Peyer's patch (tissue), 4 donors: ENCODE results near the gene P2RX6.

ENCODE experiments used
- POLR2A ChIP-seq, 2 donors: fragments of 450-650 bp; IDR thresholded peaks; one replicate each; pipeline ENCODE4 v1.5.1; 2017; ENCODE audit warnings: antibody characterized with exemption in 2 of 2, mild to moderate bottlenecking in 2 of 2, moderate library complexity in 2 of 2
- TF ChIP-seq, protein P1 (sequence below), 6 experiments: fragments of 450-650 bp in 4 of 6; fragments of 200-600 bp in 2 of 6; sonication (generic) in 1 of 6; IDR thresholded peaks; one replicate each; pipeline ENCODE4 v1.5.1; 2017 to 2019; ENCODE audit warnings: antibody characterized with exemption in 6 of 6, mild to moderate bottlenecking in 3 of 6, moderate library complexity in 1 of 6

DNA sequence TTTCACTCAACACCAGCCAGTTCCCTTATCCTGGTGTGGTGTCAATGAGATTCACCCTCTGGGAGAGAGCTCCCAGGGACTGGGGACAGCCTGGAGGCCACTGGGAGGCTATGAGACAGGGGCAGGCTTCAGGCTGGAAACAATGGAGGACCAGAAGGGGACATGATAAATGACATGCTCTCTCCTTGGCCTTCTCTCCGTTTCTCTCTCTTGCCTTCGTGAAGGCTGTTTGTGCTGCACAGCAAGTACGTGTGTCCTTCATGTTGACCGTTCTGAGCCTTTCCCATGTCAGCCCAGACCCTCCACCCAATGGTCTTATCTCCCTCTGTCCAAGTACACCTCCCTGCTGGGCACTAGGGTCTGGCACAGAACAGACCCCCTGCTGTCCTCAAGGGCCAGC is 34.4 kb upstream of the P2RX6 start:
- no peak for TF ChIP-seq POLR2A (IDR thresholded peaks at IDR 0.05)
- TF ChIP-seq, protein P1, sequence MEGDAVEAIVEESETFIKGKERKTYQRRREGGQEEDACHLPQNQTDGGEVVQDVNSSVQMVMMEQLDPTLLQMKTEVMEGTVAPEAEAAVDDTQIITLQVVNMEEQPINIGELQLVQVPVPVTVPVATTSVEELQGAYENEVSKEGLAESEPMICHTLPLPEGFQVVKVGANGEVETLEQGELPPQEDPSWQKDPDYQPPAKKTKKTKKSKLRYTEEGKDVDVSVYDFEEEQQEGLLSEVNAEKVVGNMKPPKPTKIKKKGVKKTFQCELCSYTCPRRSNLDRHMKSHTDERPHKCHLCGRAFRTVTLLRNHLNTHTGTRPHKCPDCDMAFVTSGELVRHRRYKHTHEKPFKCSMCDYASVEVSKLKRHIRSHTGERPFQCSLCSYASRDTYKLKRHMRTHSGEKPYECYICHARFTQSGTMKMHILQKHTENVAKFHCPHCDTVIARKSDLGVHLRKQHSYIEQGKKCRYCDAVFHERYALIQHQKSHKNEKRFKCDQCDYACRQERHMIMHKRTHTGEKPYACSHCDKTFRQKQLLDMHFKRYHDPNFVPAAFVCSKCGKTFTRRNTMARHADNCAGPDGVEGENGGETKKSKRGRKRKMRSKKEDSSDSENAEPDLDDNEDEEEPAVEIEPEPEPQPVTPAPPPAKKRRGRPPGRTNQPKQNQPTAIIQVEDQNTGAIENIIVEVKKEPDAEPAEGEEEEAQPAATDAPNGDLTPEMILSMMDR (IDR thresholded peaks at IDR 0.05) = no peak
